ENCODE results near the gene TBC1D22A. TPM values are rescaled to one million over a fixed set of nuclear protein-coding genes. Genes with fewer than 3 reads are reported as not detected.

TBC1D22A gene
- polyA plus RNA-seq, 1 of the 3 experiments (the other 2 are of a cell fraction): 16.5 TPM

- TF ChIP-seq REST (IDR thresholded peaks at IDR 0.05; ENCODE audit: low read depth, low read length): no peak
- no peak for TF ChIP-seq ZBTB33 (IDR thresholded peaks at IDR 0.05; ENCODE audit: borderline replicate concordance, low read depth)
- TF ChIP-seq IRF3 (IDR thresholded peaks at IDR 0.05; ENCODE audit: low read depth, low read length): no peak
- no peak for TF ChIP-seq CHD2 (IDR thresholded peaks at IDR 0.05; ENCODE audit: low read length, partially characterized antibody)
- no peak for TF ChIP-seq RCOR1 (IDR thresholded peaks at IDR 0.05; ENCODE audit: low read length)
- TF ChIP-seq MXI1 (IDR thresholded peaks at IDR 0.05; ENCODE audit: low read depth, low read length): no peak
- no peak for TF ChIP-seq CTCF (IDR thresholded peaks at IDR 0.05)
- no peak for TF ChIP-seq USF1 (IDR thresholded peaks at IDR 0.05; ENCODE audit: borderline replicate concordance, low read depth)
- no peak for TF ChIP-seq NRF1 (IDR thresholded peaks at IDR 0.05; ENCODE audit: low read depth, low read length)
- TF ChIP-seq USF2 (IDR thresholded peaks at IDR 0.05; ENCODE audit: borderline replicate concordance, low read depth, low read length): no peak
These were observed 31.0 kb downstream of the TBC1D22A start (continued) for GRCh38 chr22:46793497-46793896.
